IMR-90 (cell line): ENCODE results near the gene OR52M1. TPM values are rescaled to one million over a fixed set of nuclear protein-coding genes. Genes with fewer than 3 reads are reported as not detected.

Experiments used
- ATAC-seq: fragments of 200-7000 bp; cut with Tn5 transposase; 2 replicates; pipeline ENCODE4 v1.9.1; 2020; ENCODE audit warnings: low read depth, mild to moderate bottlenecking, moderate library complexity
- BruUV-seq: library from RNA; stranded (reverse); fragments of 400-500 nt; replicated peaks from 2 replicates; lab custom pipeline; 2021; lab: Mats Ljungman, UMichigan
- CTCF ChIA-PET: fragments of 300-600 bp; formaldehyde crosslinking; extraction: SDS; loops from one replicate; lab custom pipeline; 2021; ENCODE audit warnings: antibody characterized with exemption; lab: Yijun Ruan, JAX
- POLR2A ChIA-PET: fragments of 300-600 bp; sonication (Branson Sonifier 250); formaldehyde crosslinking; loops from one replicate; lab custom pipeline; 2022; ENCODE audit warnings: antibody characterized with exemption; ENCODE audit not compliant: unreplicated experiment; lab: Charles Lee
- DNase-seq: peaks from one replicate; pipeline ENCODE4 v3.0.0; 2013
- H2AFZ ChIP-seq: replicated peaks from 2 replicates; pipeline ENCODE3; 2013; ENCODE audit warnings: low read length, mild to moderate bottlenecking; ENCODE audit not compliant: poor library complexity
- H2AK5ac ChIP-seq: 2 replicates; pipeline ENCODE4 v1.6.1; 2013; ENCODE audit warnings: low read depth, low read length, inconsistent platforms
- H2AK9ac ChIP-seq: replicated peaks from 2 replicates; pipeline ENCODE3; 2013; ENCODE audit warnings: mild to moderate bottlenecking, low read depth, low read length, moderate library complexity; ENCODE audit not compliant: poor library complexity
- H2BK120ac ChIP-seq: 2 replicates; pipeline ENCODE4 v1.6.1; 2013; ENCODE audit warnings: low read depth, low read length, inconsistent platforms
- H2BK15ac ChIP-seq: 3 replicates; pipeline ENCODE4 v1.6.1; 2013; ENCODE audit warnings: low read depth, low read length, inconsistent platforms
- H2BK20ac ChIP-seq: 2 replicates; pipeline ENCODE4 v1.6.1; 2013; ENCODE audit warnings: low read depth, mild to moderate bottlenecking, inconsistent platforms, low read length, moderate library complexity
- H2BK5ac ChIP-seq: 2 replicates; pipeline ENCODE4 v1.6.1; 2013; ENCODE audit warnings: mild to moderate bottlenecking, low read depth, low read length, inconsistent platforms; ENCODE audit not compliant: poor library complexity, severe bottlenecking
- H3K14ac ChIP-seq: replicated peaks from 2 replicates; pipeline ENCODE4 v1.6.1; 2013; ENCODE audit warnings: low read depth, low read length, inconsistent platforms
- H3K18ac ChIP-seq: 2 replicates; pipeline ENCODE4 v1.6.1; 2013; ENCODE audit warnings: low read depth, low read length, control low read depth
- H3K23ac ChIP-seq: 2 replicates; pipeline ENCODE4 v1.6.1; 2013; ENCODE audit warnings: low read depth, low read length, inconsistent platforms
- H3K27ac ChIP-seq: 2 replicates; pipeline ENCODE4 v1.5.1; 2013; ENCODE audit warnings: mild to moderate bottlenecking, control low read depth, low read length; ENCODE audit not compliant: insufficient read depth
- H3K27me3 ChIP-seq: 2 replicates; pipeline ENCODE4 v1.6.1; 2013; ENCODE audit warnings: low read length; ENCODE audit not compliant: control insufficient read depth, insufficient read depth
- H3K36me3 ChIP-seq: 2 replicates; pipeline ENCODE4 v1.6.1; 2013; ENCODE audit warnings: low read length, mixed read lengths; ENCODE audit not compliant: control insufficient read depth, insufficient read depth
- H3K4ac ChIP-seq: 2 replicates; pipeline ENCODE4 v1.6.1; 2013; ENCODE audit warnings: low read depth, low read length, inconsistent platforms
- H3K4me1 ChIP-seq: 2 replicates; pipeline ENCODE4 v1.6.1; 2013; ENCODE audit warnings: low read length, mixed read lengths; ENCODE audit not compliant: control insufficient read depth, insufficient read depth
- H3K4me2 ChIP-seq: 2 replicates; pipeline ENCODE4 v1.6.1; 2013; ENCODE audit warnings: low read depth, mild to moderate bottlenecking, control low read depth, low read length, moderate library complexity
- H3K4me3 ChIP-seq: 2 replicates; pipeline ENCODE4 v1.5.1; 2013; ENCODE audit warnings: low read depth, mild to moderate bottlenecking, control low read depth, low read length, moderate library complexity; ENCODE audit not compliant: insufficient read depth
- H3K56ac ChIP-seq: 2 replicates; pipeline ENCODE4 v1.6.1; 2013; ENCODE audit warnings: low read length, inconsistent platforms; ENCODE audit not compliant: insufficient read depth; ENCODE audit errors: extremely low read depth
- H3K79me1 ChIP-seq, 2 experiments: 2 replicates each; pipeline ENCODE4 v1.6.1; 2013; ENCODE audit warnings: low read length in 2 of 2, inconsistent platforms in 1 of 2, low read depth in 1 of 2
- H3K9ac ChIP-seq: 2 replicates; pipeline ENCODE4 v1.6.1; 2013; ENCODE audit warnings: low read depth, low read length, control low read depth
- H3K9me1 ChIP-seq: 2 replicates; pipeline ENCODE4 v1.6.1; 2013; ENCODE audit warnings: low read length, inconsistent platforms; ENCODE audit not compliant: insufficient read depth
- H3K9me3 ChIP-seq: 2 replicates; pipeline ENCODE4 v1.6.1; 2013; ENCODE audit warnings: low read length; ENCODE audit not compliant: control insufficient read depth, insufficient read depth
- H4K20me1 ChIP-seq: 2 replicates; pipeline ENCODE4 v1.6.1; 2013; ENCODE audit warnings: low read length, inconsistent platforms; ENCODE audit not compliant: insufficient read depth
- H4K5ac ChIP-seq: 2 replicates; pipeline ENCODE4 v1.6.1; 2013; ENCODE audit warnings: mild to moderate bottlenecking, low read depth, low read length, control low read depth
- H4K8ac ChIP-seq, 2 experiments: 2 replicates each; pipeline ENCODE4 v1.6.1; 2013; ENCODE audit warnings: low read depth in 2 of 2, low read length in 2 of 2, control low read depth in 1 of 2, inconsistent platforms in 1 of 2
- H4K91ac ChIP-seq: 2 replicates; pipeline ENCODE4 v1.6.1; 2013; ENCODE audit warnings: low read depth, low read length, inconsistent platforms; ENCODE audit not compliant: insufficient read depth
- BHLHE40 ChIP-seq: fragments of 150-350 bp; IDR thresholded peaks from 2 replicates; pipeline ENCODE4 v1.6.1; 2016; ENCODE audit warnings: mild to moderate bottlenecking, low read depth, low read length
- CEBPB ChIP-seq: IDR thresholded peaks from 2 replicates; pipeline ENCODE4 v1.6.1; 2012; ENCODE audit warnings: low read depth, low read length, improper control_type of control experiment
- CHD1 ChIP-seq: IDR thresholded peaks from 2 replicates; pipeline ENCODE4 v1.6.1; 2012; ENCODE audit warnings: low read depth, low read length, improper control_type of control experiment
- CTCF ChIP-seq: conservative IDR thresholded peaks from 2 replicates; pipeline ENCODE4 v1.5.1; 2012; ENCODE audit warnings: mild to moderate bottlenecking, low read depth, low read length, improper control_type of control experiment
- ELK1 ChIP-seq: fragments of 150-350 bp; IDR thresholded peaks from 2 replicates; pipeline ENCODE4 v1.6.1; 2016; ENCODE audit warnings: low read depth, mild to moderate bottlenecking, low read length, moderate library complexity, borderline replicate concordance
- FOS ChIP-seq: fragments of 150-350 bp; IDR thresholded peaks from 2 replicates; pipeline ENCODE4 v1.6.1; 2016; ENCODE audit warnings: low read depth, low read length
- MAFK ChIP-seq: IDR thresholded peaks from 2 replicates; pipeline ENCODE4 v1.6.1; 2012; ENCODE audit warnings: low read depth, low read length, improper control_type of control experiment
- MAZ ChIP-seq: IDR thresholded peaks from 2 replicates; pipeline ENCODE4 v1.6.1; 2012; ENCODE audit warnings: low read depth, mild to moderate bottlenecking, low read length, improper control_type of control experiment, moderate library complexity, borderline replicate concordance
- MXI1 ChIP-seq: IDR thresholded peaks from 2 replicates; pipeline ENCODE4 v1.6.1; 2012; ENCODE audit warnings: low read depth, mild to moderate bottlenecking, low read length, moderate library complexity, borderline replicate concordance
- NFE2L2 ChIP-seq: fragments of 150-350 bp; IDR thresholded peaks from 2 replicates; pipeline ENCODE4 v1.6.1; 2016; ENCODE audit warnings: low read depth, mild to moderate bottlenecking, low read length
- POLR2A ChIP-seq: IDR thresholded peaks from 2 replicates; pipeline ENCODE4 v1.6.1; 2012; ENCODE audit warnings: mild to moderate bottlenecking, low read depth, low read length
- RAD21 ChIP-seq: IDR thresholded peaks from 2 replicates; pipeline ENCODE4 v1.6.1; 2012; ENCODE audit warnings: low read length, improper control_type of control experiment
- RCOR1 ChIP-seq: IDR thresholded peaks from 2 replicates; pipeline ENCODE4 v1.6.1; 2012; ENCODE audit warnings: mild to moderate bottlenecking, low read length, improper control_type of control experiment; ENCODE audit not compliant: insufficient replicate concordance
- RFX5 ChIP-seq: IDR thresholded peaks from 2 replicates; pipeline ENCODE4 v1.8.0; 2012; ENCODE audit warnings: low read depth, mild to moderate bottlenecking, low read length, moderate library complexity
- SMC3 ChIP-seq: fragments of 150-350 bp; IDR thresholded peaks from 2 replicates; pipeline ENCODE4 v1.6.1; 2016; ENCODE audit warnings: low read depth, mild to moderate bottlenecking, antibody characterized with exemption, low read length, moderate library complexity
- USF2 ChIP-seq: fragments of 150-350 bp; IDR thresholded peaks from 2 replicates; pipeline ENCODE4 v1.6.1; 2017; ENCODE audit warnings: mild to moderate bottlenecking, antibody characterized with exemption, low read length, low read depth
- WGBS, 2 experiments: methylation state at CpG; one replicate each; pipeline versions ENCODE4 v1.1.5 to v1.1.7; 2013; ENCODE audit warnings: missing lambda C conversion rate in 2 of 2; ENCODE audit not compliant: insufficient read length in 1 of 2; ENCODE audit errors: extremely low coverage in 2 of 2; 5-methylcytosine and 5-hydroxymethylcytosine counted together
- dilution Hi-C: fragments of 300-500 bp; cut with HindIII; formaldehyde crosslinking; loops from one replicate; pipeline ENCODE4 v1.14.3; 2018; ENCODE audit warnings: low sequenced_read_pairs; ENCODE audit not compliant: unreplicated experiment
- in situ Hi-C: fragments of 300-500 bp; cut with MboI; formaldehyde crosslinking; loops from 3 replicates; pipeline ENCODE4 v1.14.3; 2019; ENCODE audit warnings: low sequenced_read_pairs, inconsistent platforms, mixed read lengths
- intact Hi-C: fragments of 100-400 bp; cut with micrococcal nuclease; formaldehyde crosslinking; loops from 2 replicates; pipeline ENCODE4 v1.10.0; 2022
- polyA plus RNA-seq, 3 experiments: library from polyadenylated mRNA; depleted of rRNA; stranded (reverse); fragments of >200 nt; gene quantifications; 2 replicates each; pipeline ENCODE4 v1.2.3, GENCODE V29; 2012; ENCODE audit warnings: low replicate concordance in 1 of 3
- total RNA-seq: library from RNA; depleted of rRNA; stranded (reverse); fragments of >200 nt; gene quantifications from 2 replicates; pipeline ENCODE4 v1.2.3, GENCODE V29; 2012

Gene OR52M1
- total and polyA plus RNA-seq, 2 of the 4 experiments (the other 2 are of a cell fraction) = not detected

GRCh38 chr11:4495487-4495886, 49.5 kb upstream of the OR52M1 start:
- ATAC-seq = no peak

More at GRCh38 chr11:4495487-4495886, 49.5 kb upstream of the OR52M1 start:
- no peak for DNase-seq
- no peak overlapping the region for H4K91ac ChIP-seq
- no peak overlapping the region for H2BK120ac ChIP-seq
- H3K14ac ChIP-seq = no peak overlapping the region
- H3K36me3 ChIP-seq = no peaks in the 10 kb centered on the region
- in situ Hi-C loops = no loop called here
- no TSS peak for BruUV-seq
- no peak overlapping the region for H2AK9ac ChIP-seq
- no peaks in the 10 kb centered on the region for H3K4me1 ChIP-seq
- H2BK5ac ChIP-seq = no peak overlapping the region
- no peak overlapping the region for H2AK5ac ChIP-seq
- H3K9me1 ChIP-seq = no peaks in the 10 kb centered on the region
- WGBS, 2 experiments = no CpG with 5 or more reads among the region's 7 CpGs
- H2AFZ ChIP-seq = no peak overlapping the region
- peaks cover 14% of the 10 kb centered on the region for H3K27me3 ChIP-seq
- no peak overlapping the region for H3K23ac ChIP-seq
- no peak overlapping the region for H3K56ac ChIP-seq
- H3K27ac ChIP-seq = no peak overlapping the region
- H3K4ac ChIP-seq = no peak overlapping the region
- H3K4me3 ChIP-seq = no peak overlapping the region
- ChIA-PET CTCF (interaction anchor here (0.6 to 2.4 kb wide), 3 partner anchors 95 to 339 kb away, joined by 3 to 10 read pairs (median 3); no protein-coding TSS in a partner anchor), POLR2A (no interaction called here)
- H3K79me1 ChIP-seq = no peaks in the 10 kb centered on the region
- H3K9me3 ChIP-seq = no peaks in the 10 kb centered on the region
- H3K9ac ChIP-seq = no peak overlapping the region
- no peak overlapping the region for H3K4me2 ChIP-seq
- no peak overlapping the region for H2BK15ac ChIP-seq
- no peak overlapping the region for H4K5ac ChIP-seq
- intact Hi-C loops = no loop called here
- H3K18ac ChIP-seq = no peak overlapping the region
- H2BK20ac ChIP-seq = no peak overlapping the region
- H4K8ac ChIP-seq = no peak overlapping the region
- dilution Hi-C loops = no loop called here
- H4K20me1 ChIP-seq = no peaks in the 10 kb centered on the region
- no peak for TF ChIP-seq BHLHE40
- no peak for TF ChIP-seq CTCF
- TF ChIP-seq MAFK = no peak
- no peak for TF ChIP-seq RAD21
- TF ChIP-seq USF2 = no peak
- TF ChIP-seq CEBPB = no peak
- TF ChIP-seq NFE2L2 = no peak
- no peak for TF ChIP-seq RFX5
- no peak for TF ChIP-seq RCOR1
- TF ChIP-seq ELK1 = no peak
- no peak for TF ChIP-seq FOS
- no peak for TF ChIP-seq SMC3
- TF ChIP-seq POLR2A = no peak
- TF ChIP-seq MXI1 = no peak
- no peak for TF ChIP-seq CHD1
- TF ChIP-seq MAZ = no peak
